Measurements from ENCODE around the gene SYT8. TPM values are rescaled to one million over a fixed set of nuclear protein-coding genes. Genes with fewer than 3 reads are reported as not detected.
A peak's percentile ranks its signal among the peaks of the same experiment; 100 is the strongest.
"Not testable (repeated sequence)": the region's sequence is repeated elsewhere in the genome, so short reads cannot be mapped to it uniquely, and the experiment has no call there.

SYT8 gene
- total RNA-seq, 1 donor from 2014 or later: not detected

DNA sequence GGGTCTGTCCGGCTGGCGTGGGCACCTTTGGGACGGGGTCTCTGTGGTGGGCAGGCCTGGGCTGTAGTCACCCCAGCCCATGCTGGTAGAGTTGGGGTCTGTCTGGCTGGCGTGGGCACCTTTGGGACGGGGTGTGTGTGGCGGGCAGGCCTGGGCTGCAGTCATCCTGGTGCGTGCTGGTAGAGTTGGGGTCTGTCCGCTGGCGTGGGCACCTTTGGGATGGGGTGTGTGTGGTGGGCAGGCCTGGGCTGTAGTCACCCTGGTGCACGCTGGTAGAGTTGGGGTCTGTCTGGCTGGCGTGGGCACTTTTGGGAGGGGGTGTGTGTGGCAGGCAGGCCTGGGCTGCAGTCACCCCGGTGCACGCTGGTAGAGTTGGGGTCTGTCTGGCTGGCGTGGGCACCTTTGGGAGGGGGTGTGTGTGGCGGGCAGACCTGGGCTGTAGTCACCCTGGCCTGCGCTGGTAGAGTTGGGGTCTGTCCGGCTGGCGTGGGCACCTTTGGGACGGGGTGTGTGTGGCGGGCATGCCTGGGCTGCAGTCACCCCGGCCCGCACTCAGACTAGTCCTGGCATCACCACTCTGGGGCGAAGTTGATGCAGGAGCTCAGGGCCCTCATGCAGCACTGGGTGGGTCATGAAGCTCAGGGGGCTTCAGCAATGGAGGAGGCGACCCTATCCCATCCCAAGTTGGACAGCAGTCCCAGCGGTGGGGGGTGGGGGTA lies 37.6 kb downstream of the SYT8 start:
- Mint-ChIP-seq H3K4me3 (no peak overlapping the region), H3K27ac (peak overlapping the region; percentile 63), H3K36me3 (no peaks in the 10 kb centered on the region), H3K4me1 (peaks cover 34% of the 10 kb centered on the region), H3K9me3 (no peaks in the 10 kb centered on the region), H3K27me3 (ENCODE audit: insufficient read depth, low read depth) (peaks cover 15% of the 10 kb centered on the region)
- peaks cover 16% of the 10 kb centered on the region for H3K27me3 ChIP-seq
- H3K4me2 ChIP-seq: no peak overlapping the region
- H3K36me3 ChIP-seq: no peaks in the 10 kb centered on the region
- no peak overlapping the region for H3K9ac ChIP-seq
- no peak overlapping the region for H2AFZ ChIP-seq (replicated peaks)
- no peaks in the 10 kb centered on the region for H3K4me1 ChIP-seq
- H3K4me3 ChIP-seq: no peak overlapping the region
- no peaks in the 10 kb centered on the region for H4K20me1 ChIP-seq (ENCODE audit: low read depth)
- no peak for TF ChIP-seq EZH2 (IDR thresholded peaks at IDR 0.05)
- TF ChIP-seq, protein P1, sequence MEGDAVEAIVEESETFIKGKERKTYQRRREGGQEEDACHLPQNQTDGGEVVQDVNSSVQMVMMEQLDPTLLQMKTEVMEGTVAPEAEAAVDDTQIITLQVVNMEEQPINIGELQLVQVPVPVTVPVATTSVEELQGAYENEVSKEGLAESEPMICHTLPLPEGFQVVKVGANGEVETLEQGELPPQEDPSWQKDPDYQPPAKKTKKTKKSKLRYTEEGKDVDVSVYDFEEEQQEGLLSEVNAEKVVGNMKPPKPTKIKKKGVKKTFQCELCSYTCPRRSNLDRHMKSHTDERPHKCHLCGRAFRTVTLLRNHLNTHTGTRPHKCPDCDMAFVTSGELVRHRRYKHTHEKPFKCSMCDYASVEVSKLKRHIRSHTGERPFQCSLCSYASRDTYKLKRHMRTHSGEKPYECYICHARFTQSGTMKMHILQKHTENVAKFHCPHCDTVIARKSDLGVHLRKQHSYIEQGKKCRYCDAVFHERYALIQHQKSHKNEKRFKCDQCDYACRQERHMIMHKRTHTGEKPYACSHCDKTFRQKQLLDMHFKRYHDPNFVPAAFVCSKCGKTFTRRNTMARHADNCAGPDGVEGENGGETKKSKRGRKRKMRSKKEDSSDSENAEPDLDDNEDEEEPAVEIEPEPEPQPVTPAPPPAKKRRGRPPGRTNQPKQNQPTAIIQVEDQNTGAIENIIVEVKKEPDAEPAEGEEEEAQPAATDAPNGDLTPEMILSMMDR (IDR thresholded peaks at IDR 0.05): no peak
- TF ChIP-seq EZH2phosphoT487 (IDR thresholded peaks at IDR 0.05): no peak
- H3K27ac ChIP-seq: no peak overlapping the region
- no peaks in the 10 kb centered on the region for H3K9me3 ChIP-seq (ENCODE audit: low read depth)
- DNase-seq (ENCODE audit: low spot score): no peak
- no peaks in the 10 kb centered on the region for H3K79me2 ChIP-seq (ENCODE audit: low read depth)
- H3F3A ChIP-seq (ENCODE audit: low read depth): no peaks in the 10 kb centered on the region

DNA sequence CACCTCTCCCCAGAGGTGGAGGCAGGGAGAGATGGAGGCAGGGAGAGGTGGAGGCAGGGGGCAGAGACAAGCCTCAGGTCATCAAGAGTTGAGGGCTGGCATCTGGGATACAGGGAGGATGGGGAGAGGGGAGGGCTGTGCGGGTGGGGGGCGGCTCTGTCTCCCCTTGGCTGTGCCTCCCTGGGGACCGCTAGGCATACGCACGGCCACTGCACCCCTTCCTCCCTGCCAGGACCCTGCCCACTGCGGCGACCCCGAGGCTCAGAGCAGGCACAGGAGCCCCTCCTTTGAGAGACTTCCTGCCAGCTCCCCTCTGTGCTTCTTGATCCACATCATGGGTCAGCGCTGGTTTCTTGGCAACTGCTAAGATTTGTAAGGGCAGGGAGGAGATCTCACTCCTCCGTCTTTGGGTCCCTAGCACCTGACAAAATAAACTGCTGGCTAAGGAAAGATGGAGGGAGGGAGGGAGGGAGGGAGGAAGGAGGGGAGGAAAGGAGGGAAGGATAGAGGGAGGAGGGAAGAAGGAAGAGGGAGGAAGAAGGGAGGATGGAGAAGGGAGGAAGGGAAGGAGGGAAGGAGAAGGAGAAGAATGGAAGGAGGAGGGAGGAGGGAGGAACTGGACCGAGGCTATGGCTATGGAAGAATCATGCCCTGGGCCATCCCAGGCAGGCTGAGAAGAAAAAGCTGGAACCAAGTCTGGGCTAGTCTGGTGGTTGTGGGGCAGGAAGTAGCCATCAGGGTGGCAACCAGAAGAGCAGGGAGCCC lies 38.4 kb downstream of the SYT8 start:
- Mint-ChIP-seq H3K27me3 (ENCODE audit: insufficient read depth, low read depth) (peaks cover 17% of the 10 kb centered on the region), H3K4me3 (peak overlapping the region; percentile 66), H3K9me3 (no peaks in the 10 kb centered on the region), H3K36me3 (no peaks in the 10 kb centered on the region), H3K27ac (peak overlapping the region; percentile 63), H3K4me1 (peaks cover 37% of the 10 kb centered on the region)
- no peak for TF ChIP-seq EZH2phosphoT487 (IDR thresholded peaks at IDR 0.05)
- TF ChIP-seq, protein P1 (IDR thresholded peaks at IDR 0.05): no peak
- no peak for TF ChIP-seq EZH2 (IDR thresholded peaks at IDR 0.05)
- Histone ChIP-seq H3K4me2 (no peak overlapping the region), H3F3A (ENCODE audit: low read depth) (no peaks in the 10 kb centered on the region), H3K9me3 (ENCODE audit: low read depth) (no peaks in the 10 kb centered on the region), H3K79me2 (ENCODE audit: low read depth) (no peaks in the 10 kb centered on the region), H3K27me3 (peaks cover 16% of the 10 kb centered on the region), H2AFZ (replicated peaks) (no peak overlapping the region), H3K27ac (no peak overlapping the region), H3K9ac (no peak overlapping the region), H4K20me1 (ENCODE audit: low read depth) (no peaks in the 10 kb centered on the region), H3K4me3 (no peak overlapping the region), H3K4me1 (no peaks in the 10 kb centered on the region), H3K36me3 (no peaks in the 10 kb centered on the region)
- DNase-seq (ENCODE audit: low spot score): peak; percentile 39

DNA sequence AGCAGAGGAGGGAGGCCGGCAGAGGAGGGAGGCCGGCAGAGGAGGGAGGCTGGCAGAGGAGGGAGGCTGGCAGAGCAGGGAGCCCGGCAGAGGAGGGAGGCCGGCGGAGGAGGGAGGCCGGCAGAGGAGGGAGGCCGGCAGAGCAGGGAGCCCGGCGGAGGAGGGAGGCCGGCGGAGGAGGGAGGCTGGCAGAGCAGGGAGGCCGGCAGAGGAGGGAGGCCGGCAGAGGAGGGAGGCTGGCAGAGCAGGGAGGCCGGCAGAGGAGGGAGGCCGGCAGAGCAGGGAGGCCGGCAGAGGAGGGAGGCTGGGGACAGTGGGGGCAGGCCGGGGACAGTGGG lies 39.0 kb downstream of the SYT8 start:
- not testable (repeated sequence) for H3K4me1 ChIP-seq; H3K27ac Mint-ChIP-seq; H3K4me3 ChIP-seq; H3F3A ChIP-seq (ENCODE audit: low read depth); H3K79me2 ChIP-seq (ENCODE audit: low read depth); H3K9me3 ChIP-seq (ENCODE audit: low read depth); H2AFZ ChIP-seq (replicated peaks); DNase-seq (ENCODE audit: low spot score); H3K36me3 ChIP-seq; H3K4me2 ChIP-seq; H3K27ac ChIP-seq; H3K9ac ChIP-seq; H3K9me3 Mint-ChIP-seq; H3K36me3 Mint-ChIP-seq; H4K20me1 ChIP-seq (ENCODE audit: low read depth)
- H3K4me1 Mint-ChIP-seq: peaks cover 37% of the 10 kb centered on the region
- H3K27me3 Mint-ChIP-seq (ENCODE audit: insufficient read depth, low read depth): peaks cover 17% of the 10 kb centered on the region
- peaks cover 16% of the 10 kb centered on the region for H3K27me3 ChIP-seq
- H3K4me3 Mint-ChIP-seq: peak overlapping the region; percentile 66

- H3K9me3 Mint-ChIP-seq; H3K36me3 Mint-ChIP-seq; H2AFZ ChIP-seq (replicated peaks); H3K4me3 ChIP-seq; DNase-seq (ENCODE audit: low spot score); H4K20me1 ChIP-seq (ENCODE audit: low read depth); H3F3A ChIP-seq (ENCODE audit: low read depth); H3K27ac Mint-ChIP-seq; H3K9me3 ChIP-seq (ENCODE audit: low read depth); H3K36me3 ChIP-seq; H3K79me2 ChIP-seq (ENCODE audit: low read depth); H3K4me2 ChIP-seq; H3K27ac ChIP-seq; H3K9ac ChIP-seq; H3K4me3 Mint-ChIP-seq; H3K4me1 ChIP-seq: not testable (repeated sequence)
- H3K4me1 Mint-ChIP-seq: peaks cover 30% of the 10 kb centered on the region
- peaks cover 11% of the 10 kb centered on the region for H3K27me3 Mint-ChIP-seq (ENCODE audit: insufficient read depth, low read depth)
- peaks cover 16% of the 10 kb centered on the region for H3K27me3 ChIP-seq
Observed at GRCh38 chr11:1874441-1875092, 39.8 kb downstream of the SYT8 start.

All from neural progenitor cell (in vitro differentiated cells).